Heart right ventricle (tissue), 16 donors: Measurements from ENCODE around the gene OSR1. TPM values are rescaled to one million over a fixed set of nuclear protein-coding genes. Genes with fewer than 3 reads are reported as not detected.

Source experiments
- ATAC-seq, 8 donors: fragments of 200-7000 bp; cut with Tn5 transposase; one replicate each; pipeline ENCODE4 v1.9.1; 2020; ENCODE audit warnings: mild to moderate bottlenecking in 8 of 8, moderate library complexity in 8 of 8, moderate number of reproducible peaks in 1 of 8
- DNase-seq, 2 donors: peaks; one replicate each; pipeline ENCODE4 v3.0.0-alpha.2; 2020
- H3K27ac ChIP-seq, 10 donors: fragments of 200-600 bp; sonication (generic) in 2 of 10; one replicate each; pipeline versions ENCODE4 v1.5.0 to v1.8.0; 2020 to 2022; ENCODE audit warnings: mild to moderate bottlenecking in 3 of 10
- H3K27me3 ChIP-seq, 7 donors: fragments of 200-600 bp; one replicate each; pipeline ENCODE4 v1.8.0; 2021 to 2022; ENCODE audit warnings: mild to moderate bottlenecking in 2 of 7
- H3K36me3 ChIP-seq, 9 donors: fragments of 200-600 bp; sonication (generic) in 1 of 9; one replicate each; pipeline versions ENCODE4 v1.5.0 to v1.8.0; 2020 to 2022; ENCODE audit warnings: mild to moderate bottlenecking in 2 of 9
- H3K4me1 ChIP-seq, 9 donors: fragments of 200-600 bp; sonication (generic) in 1 of 9; one replicate each; pipeline versions ENCODE4 v1.5.0 to v1.8.0; 2020 to 2022; ENCODE audit warnings: mild to moderate bottlenecking in 4 of 9
- H3K4me3 ChIP-seq, 10 donors: fragments of 200-600 bp; sonication (generic) in 2 of 10; one replicate each; pipeline versions ENCODE4 v1.5.0 to v1.8.0; 2020 to 2022; ENCODE audit warnings: mild to moderate bottlenecking in 7 of 10, moderate library complexity in 2 of 10
- H3K9me3 ChIP-seq, 11 donors: fragments of 200-600 bp in 10 of 11; sonication (generic) in 2 of 11; one replicate each; pipeline versions ENCODE4 v1.5.0 to v1.8.0; 2013 to 2022; ENCODE audit warnings: mild to moderate bottlenecking in 2 of 11, control low read depth in 1 of 11, moderate library complexity in 1 of 11
- WGBS, 2 donors: extraction: QIAGEN DNeasy Blood & Tissue Kit; methylation state at CpG; one replicate each; pipeline ENCODE4 v1.1.7; 2013; ENCODE audit warnings: inconsistent platforms in 1 of 2; 5-methylcytosine and 5-hydroxymethylcytosine counted together
- intact Hi-C, 10 donors: fragments of 100-400 bp; cut with DNase I; formaldehyde crosslinking; loops; one replicate each; pipeline versions ENCODE4 v1.11.1 to v1.14.2; 2022
- polyA plus RNA-seq, 2 donors: library from polyadenylated mRNA; stranded (reverse); fragments of 200-250 nt; gene quantifications; one replicate each; pipeline ENCODE4 v1.2.3, GENCODE V29; 2013
- total RNA-seq, 10 donors: library from RNA; stranded (reverse); fragmentation: NEBNext Ultra II Directional in 3 of 10; extraction: Animal tissue kit (Norgen Biotek cat#: 25700) in 3 of 10; gene quantifications; one replicate each; pipeline versions ENCODE4 v1.2.1 to v1.2.4, GENCODE V29; 2021 to 2023
- TF ChIP-seq, protein P1 (sequence below), 9 donors: fragments of 200-600 bp; sonication (generic) in 2 of 9; IDR thresholded peaks; one replicate each; pipeline versions ENCODE4 v1.5.0 to v1.8.0; 2021 to 2022; ENCODE audit warnings: antibody characterized with exemption in 9 of 9, mild to moderate bottlenecking in 5 of 9, moderate library complexity in 1 of 9
- donor health status: Arrhythmogenic right ventricular cardiomyopathy.
- donor health status: ischemic (EF 13 %, LVEDD 7.1; RV severe dilation, severe dysfunction).
- donor health status: healthy with polysubstance abuse.
- donor health status: DM: no; HTN: yes; CAD: no.
- donor health status: DM: no; HTN: no; CAD: no.
- donor health status: ischemic (EF 25% LVEDD 6.9; RV normal size, moderate dysfunction).
- donor health status: ischemic (EF 25% LVEDD 5.7; RV mildly dilated, moderate dysfunction).
- donor health status: healthy.
- donor health status: DM: yes; HTN: yes; CAD: no.
- donor health status: Ischemic cardiomyopathy.
- donor health status: ischemic (EF 35%, LVEDD 5.7; RV mildly dilated, moderate dysfunction).
- donor health status: nonischemic (EF 11% LVEDD 7.7; RV severe dilation, severe dysfunction).
- donor health status: DM: yes; HTN: yes; CAD: no.
- donor health status: PGD.
- donor health status: ischemic (EF 29% LVEDD 5.4; RV normal size, mild dysfunction).
- donor health status: nonischemic (EF 23%, LVEDD 6.1; RV moderate dilation, normal function).

Gene OSR1
- total and polyA plus RNA-seq, 12 donors: 0.71 to 13.3 (median 2.7) TPM

DNA sequence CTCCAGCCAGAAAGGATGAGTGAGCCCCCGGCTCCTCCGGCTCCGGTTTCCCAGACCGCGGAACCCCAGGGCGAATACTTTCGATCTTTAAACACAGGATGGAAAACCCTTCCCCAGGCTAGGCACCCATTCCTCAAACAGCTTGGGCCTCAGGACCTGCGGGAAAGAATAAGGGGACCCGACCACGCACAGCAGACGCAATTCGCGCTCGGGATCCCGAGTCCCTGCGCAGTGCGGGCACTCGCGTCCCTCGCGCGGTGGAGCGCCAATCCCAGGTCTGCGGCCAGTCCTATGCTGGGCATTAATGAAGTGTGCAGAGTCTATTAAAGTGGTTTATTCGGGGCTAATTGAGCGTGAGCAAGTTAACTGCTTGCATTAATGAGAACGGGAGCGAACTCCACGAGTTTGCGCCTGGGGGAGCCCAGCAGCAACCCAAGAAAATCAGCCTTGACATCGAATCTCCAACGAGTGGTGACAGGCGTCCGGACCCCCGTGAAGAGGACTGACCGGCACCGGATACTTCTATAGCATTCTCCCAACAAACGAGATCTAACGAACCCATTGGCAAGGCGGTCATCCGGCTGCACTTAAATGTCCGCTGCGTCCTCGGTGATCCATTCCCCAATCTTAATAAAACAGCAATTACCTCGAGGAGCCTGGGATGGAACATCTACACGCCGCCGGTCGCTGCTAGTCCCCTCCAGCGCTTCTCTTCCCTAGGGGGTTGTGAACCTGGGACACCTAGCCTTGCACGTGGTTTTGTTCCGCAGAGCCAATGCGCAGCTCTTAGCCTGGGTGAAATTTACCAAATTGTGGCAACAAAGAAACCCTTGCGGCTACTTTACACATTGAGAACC is 1.6 kb downstream of the OSR1 start:
- intact Hi-C loops: loop anchor here in 8 of 10 donors (2.0 to 10.0 kb wide), 11 partner anchors 308 to 922 kb away; no protein-coding TSS in a partner anchor
- peak overlapping the region in 4 of 10 donors; percentile 17 to 73 (median 36) for H3K27ac ChIP-seq
- H3K27me3 ChIP-seq: peaks cover 0 to 99% (median 74%) of the 10 kb centered on the region in 7 donors

DNA sequence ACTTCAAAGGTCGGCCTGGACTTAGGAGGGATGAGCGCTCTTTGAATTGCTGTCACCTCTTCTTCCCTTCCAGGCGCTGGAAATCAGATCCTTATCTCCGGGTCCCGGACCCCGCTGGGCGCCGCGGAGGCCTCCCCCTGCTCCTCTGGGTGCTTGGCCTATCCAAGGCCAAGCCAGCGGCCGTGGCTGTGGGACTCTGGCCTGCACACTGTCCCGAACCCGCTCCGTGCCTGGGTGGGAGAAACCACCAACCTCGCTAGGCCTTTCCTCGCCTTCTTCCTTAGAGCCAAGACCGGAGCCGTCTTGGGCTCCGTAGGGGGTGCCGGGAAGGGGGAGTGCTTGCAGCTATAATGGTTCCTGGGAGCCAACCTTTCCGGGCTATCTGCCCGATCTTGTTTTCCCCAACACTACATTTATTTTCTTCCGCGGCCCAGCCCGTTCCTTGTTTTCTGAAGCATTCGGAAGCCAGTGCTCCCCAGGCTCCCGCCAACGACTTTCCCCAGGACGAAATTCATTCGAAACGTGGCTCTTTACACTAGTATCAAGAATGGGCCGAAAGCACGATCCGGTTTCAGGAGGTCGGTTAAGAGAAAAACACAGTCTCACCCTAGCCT is 2.4 kb downstream of the OSR1 start:
- peaks cover 0 to 99% (median 77%) of the 10 kb centered on the region in 7 donors for H3K27me3 ChIP-seq
- no peaks in the 10 kb centered on the region for H3K9me3 ChIP-seq
- intact Hi-C loops: loop anchor here in 8 of 10 donors (2.0 to 10.0 kb wide), 11 partner anchors 309 to 921 kb away; no protein-coding TSS in a partner anchor
- ATAC-seq (no peak), DNase-seq (no peak)
- peaks cover 0 to 13% (median 0%) of the 10 kb centered on the region in 9 donors for H3K36me3 ChIP-seq
- peaks cover 0 to 47% (median 38%) of the 10 kb centered on the region in 9 donors for H3K4me1 ChIP-seq
- WGBS, 2 donors: 61 to 67% methylated on average over 35 of the region's 35 CpGs
- H3K27ac ChIP-seq: peak overlapping the region in 3 of 10 donors; percentile 12 to 48 (median 17)
- peak overlapping the region in 9 of 10 donors; percentile 7 to 84 (median 67) for H3K4me3 ChIP-seq
- TF ChIP-seq, protein P1, sequence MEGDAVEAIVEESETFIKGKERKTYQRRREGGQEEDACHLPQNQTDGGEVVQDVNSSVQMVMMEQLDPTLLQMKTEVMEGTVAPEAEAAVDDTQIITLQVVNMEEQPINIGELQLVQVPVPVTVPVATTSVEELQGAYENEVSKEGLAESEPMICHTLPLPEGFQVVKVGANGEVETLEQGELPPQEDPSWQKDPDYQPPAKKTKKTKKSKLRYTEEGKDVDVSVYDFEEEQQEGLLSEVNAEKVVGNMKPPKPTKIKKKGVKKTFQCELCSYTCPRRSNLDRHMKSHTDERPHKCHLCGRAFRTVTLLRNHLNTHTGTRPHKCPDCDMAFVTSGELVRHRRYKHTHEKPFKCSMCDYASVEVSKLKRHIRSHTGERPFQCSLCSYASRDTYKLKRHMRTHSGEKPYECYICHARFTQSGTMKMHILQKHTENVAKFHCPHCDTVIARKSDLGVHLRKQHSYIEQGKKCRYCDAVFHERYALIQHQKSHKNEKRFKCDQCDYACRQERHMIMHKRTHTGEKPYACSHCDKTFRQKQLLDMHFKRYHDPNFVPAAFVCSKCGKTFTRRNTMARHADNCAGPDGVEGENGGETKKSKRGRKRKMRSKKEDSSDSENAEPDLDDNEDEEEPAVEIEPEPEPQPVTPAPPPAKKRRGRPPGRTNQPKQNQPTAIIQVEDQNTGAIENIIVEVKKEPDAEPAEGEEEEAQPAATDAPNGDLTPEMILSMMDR (IDR thresholded peaks at IDR 0.05): no peak

More for the DNA sequence above, 1.6 kb downstream of the OSR1 start:
- no peak for DNase-seq
- H3K36me3 ChIP-seq: peaks cover 0 to 12% (median 0%) of the 10 kb centered on the region in 9 donors
- WGBS, 2 donors: 28 to 37% methylated on average over 54 of the region's 54 CpGs
- H3K4me1 ChIP-seq: peaks cover 0 to 47% (median 38%) of the 10 kb centered on the region in 9 donors
- ATAC-seq: no peak
- H3K9me3 ChIP-seq: no peaks in the 10 kb centered on the region
- TF ChIP-seq, protein P1 (IDR thresholded peaks at IDR 0.05): no peak
- H3K4me3 ChIP-seq: peak overlapping the region; percentile 58 to 84 (median 68)

DNA sequence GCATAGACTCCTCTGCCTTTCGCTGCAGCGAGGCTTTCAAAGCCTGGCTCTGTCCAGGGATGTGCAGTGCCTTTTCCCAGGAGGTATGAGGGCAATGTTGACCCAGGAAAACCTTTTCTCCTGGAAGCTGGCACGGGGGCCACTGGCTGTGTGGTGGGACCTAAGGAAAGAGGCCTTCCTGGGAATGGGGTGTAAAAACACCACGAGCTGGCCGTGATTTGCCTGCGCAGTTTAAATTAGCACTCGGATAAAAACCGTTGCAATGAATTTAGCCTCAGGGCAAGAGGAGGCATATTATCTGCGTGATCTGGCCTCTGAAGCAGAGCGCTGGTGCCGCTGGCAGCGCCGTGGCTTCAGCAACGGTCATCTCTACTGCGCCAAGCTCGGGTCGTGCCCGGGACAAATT is 3.0 kb downstream of the OSR1 start:
- H3K27ac ChIP-seq: peak overlapping the region in 1 of 10 donors; percentile 48
- DNase-seq: no peak
- intact Hi-C loops: loop anchor here in 8 of 10 donors (5.0 to 10.0 kb wide), 10 partner anchors 309 to 921 kb away; no protein-coding TSS in a partner anchor
- peak overlapping the region in 4 of 10 donors; percentile 63 to 84 (median 74) for H3K4me3 ChIP-seq
- H3K27me3 ChIP-seq: peaks cover 0 to 99% (median 77%) of the 10 kb centered on the region in 7 donors
- H3K9me3 ChIP-seq: no peaks in the 10 kb centered on the region
- ATAC-seq: no peak
- H3K4me1 ChIP-seq: peaks cover 3 to 50% (median 42%) of the 10 kb centered on the region in 9 donors
- TF ChIP-seq, protein P1 (IDR thresholded peaks at IDR 0.05): no peak
- WGBS, 2 donors: 77 to 81% methylated on average over 18 of the region's 18 CpGs
- H3K36me3 ChIP-seq: peaks cover 0 to 13% (median 0%) of the 10 kb centered on the region in 9 donors

DNA sequence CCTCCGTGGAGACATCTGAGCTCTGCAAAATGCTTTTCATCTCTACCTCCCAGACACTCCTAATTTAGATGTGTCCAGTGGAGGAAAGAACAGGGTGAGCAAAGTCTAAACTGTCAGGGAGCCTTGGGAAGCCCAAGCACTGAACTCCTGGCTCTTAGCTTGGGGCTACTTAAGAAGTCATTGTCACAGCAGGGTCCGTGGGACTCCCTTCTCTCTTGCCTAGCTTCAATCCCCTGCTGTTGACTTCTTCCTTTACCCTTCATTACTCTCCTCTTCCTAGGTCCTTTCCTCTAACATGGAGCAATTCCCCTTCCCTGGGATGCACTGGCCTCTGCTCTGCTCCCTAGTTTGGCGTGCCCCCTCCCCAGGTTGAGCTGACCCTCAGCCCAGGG is 3.4 kb downstream of the OSR1 start:
- DNase-seq: no peak
- TF ChIP-seq, protein P1 (IDR thresholded peaks at IDR 0.05): no peak
- no peak overlapping the region for H3K27ac ChIP-seq
- H3K4me3 ChIP-seq: peak overlapping the region in 2 of 10 donors; percentile 77 to 84
- 80 to 89% methylated on average over 3 of the region's 3 CpGs for WGBS, 2 donors
- H3K4me1 ChIP-seq: peaks cover 3 to 53% (median 45%) of the 10 kb centered on the region in 9 donors
- H3K36me3 ChIP-seq: peaks cover 0 to 13% (median 0%) of the 10 kb centered on the region in 9 donors
- intact Hi-C loops: loop anchor here in 8 of 10 donors (5.0 to 10.0 kb wide), 10 partner anchors 310 to 920 kb away; no protein-coding TSS in a partner anchor
- H3K27me3 ChIP-seq: peaks cover 0 to 99% (median 75%) of the 10 kb centered on the region in 7 donors
- ATAC-seq: no peak
- no peaks in the 10 kb centered on the region for H3K9me3 ChIP-seq
